AG10803 (cell line): ENCODE results near the gene FZD4.

Experiments
- DNase-seq: peaks from one replicate; pipeline ENCODE4 v3.0.0; 2010; ENCODE audit warnings: low read depth
- H3K4me3 ChIP-seq: 2 replicates; pipeline ENCODE4 v1.5.1; 2011; ENCODE audit warnings: mild to moderate bottlenecking, low read length, control low read depth
- TF ChIP-seq, protein P1 (sequence below): conservative IDR thresholded peaks from 2 replicates; pipeline ENCODE4 v1.5.1; 2011; ENCODE audit warnings: mild to moderate bottlenecking, low read length, control low read depth, inconsistent platforms

Gene FZD4

DNA sequence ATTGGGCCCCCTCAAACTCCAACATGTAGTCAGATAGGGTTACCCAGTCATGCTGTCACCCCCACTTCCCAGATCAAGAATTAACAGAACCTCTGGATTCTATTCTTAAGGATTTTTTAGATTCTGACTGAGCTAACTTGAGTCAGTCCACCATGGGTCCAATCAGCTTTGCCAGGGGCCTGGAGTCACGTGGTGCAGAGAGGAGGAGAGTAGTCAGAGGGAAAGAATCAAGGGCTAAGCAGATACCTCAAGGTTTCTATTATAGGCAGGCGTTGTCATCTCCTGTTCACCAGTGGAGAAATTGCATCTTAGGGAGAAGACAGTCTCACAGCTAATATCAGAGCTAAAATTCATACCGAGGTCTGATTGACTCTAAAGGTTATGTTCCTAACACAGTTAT lies 28.2 kb downstream of the FZD4 start:
- no peak overlapping the region for H3K4me3 ChIP-seq
- DNase-seq: no peak
- TF ChIP-seq, protein P1, sequence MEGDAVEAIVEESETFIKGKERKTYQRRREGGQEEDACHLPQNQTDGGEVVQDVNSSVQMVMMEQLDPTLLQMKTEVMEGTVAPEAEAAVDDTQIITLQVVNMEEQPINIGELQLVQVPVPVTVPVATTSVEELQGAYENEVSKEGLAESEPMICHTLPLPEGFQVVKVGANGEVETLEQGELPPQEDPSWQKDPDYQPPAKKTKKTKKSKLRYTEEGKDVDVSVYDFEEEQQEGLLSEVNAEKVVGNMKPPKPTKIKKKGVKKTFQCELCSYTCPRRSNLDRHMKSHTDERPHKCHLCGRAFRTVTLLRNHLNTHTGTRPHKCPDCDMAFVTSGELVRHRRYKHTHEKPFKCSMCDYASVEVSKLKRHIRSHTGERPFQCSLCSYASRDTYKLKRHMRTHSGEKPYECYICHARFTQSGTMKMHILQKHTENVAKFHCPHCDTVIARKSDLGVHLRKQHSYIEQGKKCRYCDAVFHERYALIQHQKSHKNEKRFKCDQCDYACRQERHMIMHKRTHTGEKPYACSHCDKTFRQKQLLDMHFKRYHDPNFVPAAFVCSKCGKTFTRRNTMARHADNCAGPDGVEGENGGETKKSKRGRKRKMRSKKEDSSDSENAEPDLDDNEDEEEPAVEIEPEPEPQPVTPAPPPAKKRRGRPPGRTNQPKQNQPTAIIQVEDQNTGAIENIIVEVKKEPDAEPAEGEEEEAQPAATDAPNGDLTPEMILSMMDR: no peak

- no peak overlapping the region for H3K4me3 ChIP-seq
- DNase-seq: no peak
- TF ChIP-seq, protein P1: no peak
Measured at GRCh38 chr11:86923999-86924766, 31.0 kb downstream of the FZD4 start.

DNA sequence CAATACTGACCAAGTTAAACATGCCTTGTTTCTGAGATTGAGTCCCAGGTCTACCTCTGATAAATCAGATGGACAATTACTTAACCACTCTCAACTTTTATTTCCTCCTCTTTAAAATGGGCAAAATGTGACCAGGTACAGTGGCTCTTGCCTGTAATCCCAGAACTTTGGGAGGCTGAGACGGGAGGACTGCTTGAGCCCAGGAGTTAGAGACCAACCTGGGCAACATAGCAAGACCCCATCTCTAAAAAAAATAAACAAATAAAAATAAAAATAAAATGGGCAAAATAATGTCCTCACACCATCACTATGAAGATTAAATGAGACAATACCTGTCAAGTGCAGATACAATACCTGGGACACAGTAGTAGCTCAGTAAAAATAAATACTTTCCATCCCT lies 33.0 kb downstream of the FZD4 start:
- TF ChIP-seq, protein P1: no peak
- DNase-seq: no peak
- H3K4me3 ChIP-seq: no peak overlapping the region

DNA sequence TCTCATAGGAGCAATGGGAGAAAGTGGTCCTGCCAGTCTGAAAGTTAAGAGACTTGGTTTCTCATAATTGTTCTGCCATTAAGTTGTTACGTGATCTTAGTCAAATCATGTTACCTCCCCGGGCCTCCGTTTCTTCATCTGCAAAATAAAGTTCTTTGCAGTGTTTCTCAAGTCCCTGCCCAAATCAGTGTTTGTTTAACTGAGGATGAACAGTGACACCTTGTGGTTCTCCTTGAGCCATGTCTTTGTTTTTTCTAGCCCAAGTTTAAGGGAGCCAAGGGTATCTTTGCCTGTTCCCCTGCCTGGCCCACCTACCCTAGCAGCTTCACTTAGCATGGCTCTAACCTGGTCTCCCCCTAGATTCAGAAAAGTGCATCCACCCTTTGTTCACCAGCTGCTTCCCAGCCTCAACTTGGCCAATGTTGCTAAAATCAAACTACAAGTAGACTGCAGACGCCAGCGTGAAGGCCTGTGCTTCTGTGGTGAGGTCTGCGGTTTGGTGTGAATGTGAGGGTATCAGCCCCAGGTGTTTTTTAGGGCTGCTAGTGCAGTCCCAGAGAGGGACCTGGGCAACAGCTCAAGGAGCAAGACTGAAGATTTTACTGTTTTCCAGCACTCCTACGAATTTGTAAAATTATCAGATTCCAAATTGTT lies 35.5 kb downstream of the FZD4 start:
- DNase-seq: peak; percentile 81
- no peak overlapping the region for H3K4me3 ChIP-seq
- TF ChIP-seq, protein P1: peak; percentile 84

GRCh38 chr11:86918973-86919372 lies 36.2 kb downstream of the FZD4 start:
- DNase-seq: no peak
- TF ChIP-seq, protein P1: no peak
- no peak overlapping the region for H3K4me3 ChIP-seq

DNA sequence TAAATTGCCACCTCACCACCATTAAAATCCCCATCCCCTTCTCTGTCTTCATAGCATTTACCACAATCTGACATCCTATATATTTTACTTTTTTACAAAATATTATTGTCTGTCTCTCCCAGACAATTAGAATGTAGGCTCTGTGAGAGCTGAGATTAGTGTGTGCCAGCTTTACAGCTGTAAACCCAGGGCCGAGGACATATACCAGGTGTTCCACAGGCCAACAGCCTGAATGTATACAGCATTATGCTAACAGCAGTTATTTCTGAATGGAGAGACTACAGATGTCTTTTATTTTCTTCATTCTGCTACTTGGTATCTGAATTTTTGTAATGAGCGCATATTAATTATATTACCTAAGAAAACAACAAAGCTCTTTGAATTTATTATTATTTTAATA lies 36.7 kb downstream of the FZD4 start:
- no peak overlapping the region for H3K4me3 ChIP-seq
- TF ChIP-seq, protein P1: no peak
- no peak for DNase-seq

- DNase-seq: peak; percentile 66
- TF ChIP-seq, protein P1: no peak
- no peak overlapping the region for H3K4me3 ChIP-seq
Measured at GRCh38 chr11:86917589-86917988, 37.6 kb downstream of the FZD4 start.
